Activated naive CD4-positive, alpha-beta T cell treated with anti-CD3 and anti-CD28 coated beads, Interleukin-2, amount 50 U/mL, for 24 hours (primary cell): ENCODE results near the gene CCDC188.

ENCODE experiments used
- H3K27ac Mint-ChIP-seq: one replicate; pipeline ENCODE4 v1.8.0; 2021; ENCODE audit warnings: mild to moderate bottlenecking, mixed read lengths
- H3K27me3 Mint-ChIP-seq: one replicate; pipeline ENCODE4 v1.8.0; 2021; ENCODE audit warnings: mixed read lengths
- H3K36me3 Mint-ChIP-seq: one replicate; pipeline ENCODE4 v1.8.0; 2021; ENCODE audit warnings: mixed read lengths
- H3K4me1 Mint-ChIP-seq: one replicate; pipeline ENCODE4 v1.8.0; 2021; ENCODE audit warnings: mixed read lengths
- H3K4me3 Mint-ChIP-seq: one replicate; pipeline ENCODE4 v1.8.0; 2021; ENCODE audit warnings: mild to moderate bottlenecking, mixed read lengths
- H3K9me3 Mint-ChIP-seq: one replicate; pipeline ENCODE4 v1.8.0; 2021; ENCODE audit warnings: mixed read lengths

CCDC188 gene

DNA sequence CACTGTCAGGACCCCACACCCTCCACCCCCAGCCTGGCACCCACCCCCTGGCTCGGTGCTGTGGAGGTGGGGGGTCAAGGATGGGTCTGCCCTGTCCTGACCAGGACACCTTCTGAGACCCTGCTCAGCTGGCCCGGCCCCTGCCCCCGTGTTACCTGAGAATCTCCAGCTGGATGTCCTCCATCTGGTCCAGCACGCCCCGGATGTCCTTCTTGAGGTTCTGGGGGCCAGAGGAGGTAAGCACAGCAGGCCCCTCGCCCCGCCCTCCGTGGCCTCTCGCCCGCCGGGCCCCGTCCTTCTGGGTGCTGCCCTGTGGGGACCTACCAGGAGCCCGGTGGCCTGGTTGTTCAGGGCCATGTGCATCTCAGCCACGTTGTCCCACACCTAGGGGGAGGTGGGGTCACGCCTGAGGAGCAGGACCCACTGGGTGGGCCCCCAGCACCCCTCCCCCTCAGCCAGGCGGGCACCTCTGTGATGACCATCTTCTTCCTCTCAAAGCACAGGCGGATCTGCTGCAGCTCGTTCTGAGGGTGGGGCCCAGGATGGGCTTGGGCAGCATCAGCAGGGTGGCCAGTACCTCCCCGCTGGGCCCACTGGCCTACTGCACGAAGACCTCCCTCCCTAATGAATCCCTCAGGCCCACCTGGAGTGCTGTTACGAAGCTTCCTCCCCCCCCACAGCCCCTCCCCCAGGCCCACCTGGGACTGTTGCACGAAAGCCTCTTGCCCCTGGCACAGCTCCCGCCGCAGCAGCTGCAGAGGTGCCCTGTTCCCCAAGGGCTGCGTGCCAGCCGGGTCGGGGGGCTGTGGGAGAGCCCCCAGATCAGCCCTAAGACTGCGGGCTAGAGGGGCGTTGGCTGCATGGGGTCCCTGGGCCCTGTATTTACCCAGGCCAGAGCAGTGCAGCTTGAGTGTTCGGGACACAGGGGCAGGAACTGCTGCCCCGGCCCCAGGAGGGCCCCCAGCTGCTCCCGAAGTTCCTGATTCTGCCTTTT is 1.3 kb downstream of the CCDC188 start:
- H3K9me3 Mint-ChIP-seq: no peaks in the 10 kb centered on the region
- H3K27me3 Mint-ChIP-seq: no peaks in the 10 kb centered on the region
- H3K4me3 Mint-ChIP-seq: no peak overlapping the region
- no peaks in the 10 kb centered on the region for H3K36me3 Mint-ChIP-seq
- H3K27ac Mint-ChIP-seq: no peak overlapping the region
- H3K4me1 Mint-ChIP-seq: no peaks in the 10 kb centered on the region

DNA sequence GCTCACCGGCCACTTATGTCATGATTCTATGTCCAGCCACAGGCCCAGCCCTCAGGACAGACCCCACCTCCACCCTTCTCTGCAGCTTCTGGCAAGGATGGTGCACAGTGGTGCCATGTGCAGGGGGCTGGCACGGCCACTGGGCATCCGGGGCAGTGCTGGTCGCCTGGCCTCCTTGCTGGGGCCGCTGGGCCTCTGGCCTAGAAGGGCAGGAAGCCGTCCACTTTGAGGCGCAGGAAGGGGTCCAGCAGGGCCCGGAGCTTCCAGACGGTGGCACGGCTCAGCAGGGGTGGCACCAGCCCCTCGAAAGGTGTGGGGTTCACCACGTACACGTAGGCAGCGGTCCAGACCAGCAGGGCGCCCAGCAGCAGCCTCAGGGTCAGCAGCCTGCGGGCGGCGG is 2.4 kb downstream of the CCDC188 start:
- no peaks in the 10 kb centered on the region for H3K27me3 Mint-ChIP-seq
- H3K4me3 Mint-ChIP-seq: no peak overlapping the region
- no peak overlapping the region for H3K27ac Mint-ChIP-seq
- no peaks in the 10 kb centered on the region for H3K4me1 Mint-ChIP-seq
- H3K36me3 Mint-ChIP-seq: no peaks in the 10 kb centered on the region
- no peaks in the 10 kb centered on the region for H3K9me3 Mint-ChIP-seq

DNA sequence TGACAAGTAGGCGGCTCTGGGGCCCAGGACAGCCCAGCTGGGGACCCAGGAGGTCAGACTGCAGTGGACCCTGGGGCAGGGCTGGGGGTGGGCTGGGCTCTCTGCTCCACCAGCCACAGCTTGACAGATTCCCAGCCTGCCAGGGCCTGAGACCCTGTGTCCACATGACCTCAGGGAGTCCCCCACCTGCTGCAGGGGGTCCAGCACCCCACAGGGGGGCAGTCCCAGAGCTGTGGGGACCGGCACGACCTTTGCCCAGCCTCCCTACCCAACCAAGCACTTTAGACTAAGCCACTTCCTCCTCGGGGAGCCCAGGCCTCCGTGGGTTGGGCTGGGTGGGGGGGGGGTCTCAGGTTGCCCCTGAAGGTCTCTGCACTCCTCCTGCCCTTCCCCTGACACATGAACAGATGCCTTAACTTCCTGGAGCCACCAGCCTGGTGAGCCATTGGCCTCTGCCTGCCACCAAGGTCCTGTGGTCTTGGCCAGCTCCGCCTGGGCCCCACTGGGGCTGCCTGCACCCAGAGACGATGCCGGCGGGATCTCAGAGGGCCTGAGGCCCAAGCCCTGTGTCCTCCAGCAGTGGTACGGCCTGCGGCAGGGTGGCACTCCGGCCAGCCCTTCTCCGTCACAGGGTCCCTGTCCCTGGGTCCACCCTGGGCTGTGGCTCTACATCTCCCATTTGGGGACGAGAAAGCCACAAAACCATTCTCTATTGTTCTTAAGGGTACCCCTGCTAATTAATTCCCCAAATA is 3.4 kb downstream of the CCDC188 start:
- Mint-ChIP-seq H3K4me3 (no peak overlapping the region), H3K4me1 (no peaks in the 10 kb centered on the region), H3K9me3 (no peaks in the 10 kb centered on the region), H3K27ac (no peak overlapping the region), H3K27me3 (no peaks in the 10 kb centered on the region), H3K36me3 (no peaks in the 10 kb centered on the region)

DNA sequence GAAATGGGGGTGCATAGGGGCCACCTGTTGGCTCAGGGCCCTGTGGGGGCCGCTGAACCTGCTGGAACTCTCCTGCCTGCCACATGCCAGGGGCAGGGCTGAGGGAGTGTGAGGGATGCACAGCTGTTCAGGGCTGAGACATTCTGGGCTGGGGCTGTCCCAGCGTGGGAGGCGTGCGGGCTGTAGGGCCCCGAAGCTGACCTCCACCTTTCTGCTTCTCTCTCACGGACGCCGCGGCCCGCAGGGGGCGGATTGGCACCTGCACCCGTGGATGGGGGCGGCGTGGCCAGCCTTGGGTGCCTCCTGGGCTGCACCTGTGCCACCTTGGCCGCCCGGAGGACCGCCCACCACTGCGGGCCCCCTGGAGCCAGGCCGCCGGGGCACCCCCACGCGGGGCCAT is 4.1 kb downstream of the CCDC188 start:
- Mint-ChIP-seq H3K36me3 (no peaks in the 10 kb centered on the region), H3K9me3 (no peaks in the 10 kb centered on the region), H3K27ac (no peak overlapping the region), H3K27me3 (no peaks in the 10 kb centered on the region), H3K4me1 (no peaks in the 10 kb centered on the region), H3K4me3 (no peak overlapping the region)

DNA sequence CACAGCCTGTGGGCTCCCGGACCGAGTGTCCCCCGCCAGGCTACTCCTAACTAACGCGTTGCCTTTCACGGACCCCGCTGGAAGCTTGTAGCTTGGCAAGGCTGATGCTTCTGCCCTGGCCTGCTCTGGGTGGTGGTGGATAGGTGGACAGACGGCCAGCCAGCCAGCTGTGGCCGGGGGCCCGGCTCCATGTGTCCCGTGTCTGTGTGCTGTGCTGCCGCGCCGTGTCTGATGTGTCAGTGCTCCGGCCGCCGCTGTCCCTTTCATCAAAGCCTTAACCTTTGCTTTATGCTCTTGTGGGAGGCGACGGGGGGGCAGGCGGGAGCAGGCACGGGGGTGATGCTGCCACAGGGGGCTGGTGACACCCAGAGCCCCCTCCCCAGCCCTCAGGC is 5.0 kb downstream of the CCDC188 start:
- Mint-ChIP-seq H3K27me3 (no peaks in the 10 kb centered on the region), H3K27ac (no peak overlapping the region), H3K9me3 (no peaks in the 10 kb centered on the region), H3K36me3 (no peaks in the 10 kb centered on the region), H3K4me3 (no peak overlapping the region), H3K4me1 (no peaks in the 10 kb centered on the region)

DNA sequence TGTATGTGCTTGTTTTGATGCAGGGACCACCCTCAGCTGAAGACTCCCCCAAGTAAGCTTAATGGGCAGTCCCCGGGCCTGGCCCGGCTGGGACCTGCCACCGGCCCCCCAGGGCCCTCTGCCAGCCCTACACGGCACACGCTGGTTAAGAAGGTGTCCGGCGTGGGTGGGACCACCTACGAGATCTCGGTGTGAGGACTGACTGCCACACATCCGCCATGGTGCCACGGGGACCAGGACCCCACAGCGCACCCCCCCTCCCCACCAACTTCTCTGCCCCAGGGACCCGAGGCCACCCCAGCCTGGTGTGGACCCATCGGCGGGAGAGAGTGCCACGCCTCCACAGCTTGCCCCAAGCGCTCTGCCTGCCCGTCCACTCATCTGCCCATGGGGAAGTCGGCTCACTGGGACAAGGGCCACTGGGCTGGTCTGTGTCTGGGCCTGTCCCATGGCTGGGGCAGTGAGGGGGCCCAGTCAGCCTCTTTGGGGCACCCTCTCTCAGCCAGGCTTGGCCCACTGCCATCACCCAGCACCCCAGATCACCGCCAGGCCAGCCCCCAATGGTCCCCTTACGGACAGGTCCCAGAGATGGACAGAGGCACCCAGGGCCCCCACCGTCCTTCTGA is 5.5 kb downstream of the CCDC188 start:
- no peaks in the 10 kb centered on the region for H3K9me3 Mint-ChIP-seq
- no peak overlapping the region for H3K4me3 Mint-ChIP-seq
- no peaks in the 10 kb centered on the region for H3K4me1 Mint-ChIP-seq
- H3K27ac Mint-ChIP-seq: no peak overlapping the region
- no peaks in the 10 kb centered on the region for H3K27me3 Mint-ChIP-seq
- H3K36me3 Mint-ChIP-seq: no peaks in the 10 kb centered on the region

DNA sequence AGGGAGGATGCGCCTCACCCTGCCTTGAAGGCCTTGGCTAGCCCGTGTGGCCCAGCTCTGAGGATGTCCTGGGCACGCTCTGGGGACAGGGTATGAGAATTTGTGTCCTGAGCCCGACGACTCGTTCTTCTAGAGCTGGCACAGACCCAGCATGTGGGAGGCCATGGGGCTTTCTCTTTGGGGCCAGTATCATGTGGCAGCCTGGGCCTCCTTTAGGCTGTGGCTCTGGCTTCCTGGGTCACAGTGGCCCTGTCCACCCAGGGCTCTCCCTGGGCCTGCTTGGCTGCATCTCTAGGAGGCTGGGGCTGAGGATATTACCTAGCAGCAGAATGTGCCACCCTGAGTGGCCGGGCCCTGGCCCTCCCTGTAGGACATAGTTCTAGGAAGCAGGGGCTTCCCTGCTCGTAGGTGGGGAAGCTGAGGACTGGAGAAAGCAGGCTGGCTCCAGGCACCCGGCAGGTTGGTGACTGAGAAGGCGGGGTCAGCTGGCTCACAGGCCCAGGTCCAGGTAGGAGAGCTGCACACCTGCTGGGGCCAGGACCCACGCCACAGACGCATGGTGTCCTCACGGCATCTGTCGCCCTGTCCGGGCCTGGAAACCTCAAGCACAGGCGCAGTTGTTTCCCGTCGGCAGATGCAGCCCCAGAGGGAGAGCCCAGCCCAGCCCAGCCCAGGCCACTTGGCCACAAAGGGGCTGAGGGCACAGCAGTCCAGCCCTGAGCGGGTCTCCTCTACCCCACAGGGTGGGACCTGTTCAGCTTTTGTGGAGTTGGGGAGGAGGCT is 6.8 kb downstream of the CCDC188 start:
- no peak overlapping the region for H3K27ac Mint-ChIP-seq
- no peak overlapping the region for H3K4me3 Mint-ChIP-seq
- H3K36me3 Mint-ChIP-seq: no peaks in the 10 kb centered on the region
- no peaks in the 10 kb centered on the region for H3K4me1 Mint-ChIP-seq
- H3K27me3 Mint-ChIP-seq: no peaks in the 10 kb centered on the region
- H3K9me3 Mint-ChIP-seq: no peaks in the 10 kb centered on the region

DNA sequence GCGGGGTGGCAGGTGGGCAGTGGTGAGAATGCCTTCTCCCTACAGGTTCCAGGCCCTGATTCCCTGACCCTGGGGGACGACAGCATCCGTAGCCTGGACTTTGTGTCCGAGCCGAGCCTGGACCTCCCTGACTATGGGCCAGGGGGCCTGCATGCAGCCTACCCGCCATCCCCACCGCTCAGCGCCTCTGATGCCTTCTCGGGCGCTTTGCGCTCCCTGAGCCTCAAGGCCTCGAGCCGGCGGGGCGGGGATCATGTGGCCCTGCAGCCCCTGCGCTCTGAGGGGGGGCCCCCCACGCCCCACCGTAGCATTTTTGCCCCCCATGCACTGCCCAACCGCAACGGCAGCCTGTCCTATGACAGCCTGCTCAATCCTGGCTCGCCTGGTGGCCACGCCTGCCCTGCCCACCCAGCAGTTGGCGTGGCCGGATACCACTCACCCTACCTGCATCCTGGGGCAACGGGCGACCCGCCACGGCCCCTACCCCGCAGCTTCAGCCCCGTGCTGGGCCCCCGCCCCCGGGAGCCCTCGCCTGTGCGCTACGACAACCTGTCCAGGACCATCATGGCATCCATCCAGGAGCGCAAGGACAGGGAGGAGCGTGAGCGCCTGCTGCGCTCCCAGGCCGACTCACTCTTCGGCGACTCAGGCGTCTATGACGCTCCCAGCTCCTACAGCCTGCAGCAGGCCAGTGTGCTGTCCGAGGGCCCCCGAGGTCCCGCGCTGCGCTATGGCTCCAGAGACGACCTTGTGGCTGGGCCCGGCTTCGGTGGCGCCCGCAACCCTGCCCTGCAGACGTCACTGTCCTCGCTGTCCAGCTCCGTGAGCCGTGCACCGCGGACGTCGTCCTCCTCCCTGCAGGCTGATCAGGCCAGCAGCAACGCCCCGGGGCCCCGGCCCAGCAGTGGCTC is 7.9 kb downstream of the CCDC188 start:
- Mint-ChIP-seq H3K36me3 (no peaks in the 10 kb centered on the region), H3K9me3 (no peaks in the 10 kb centered on the region), H3K4me1 (no peaks in the 10 kb centered on the region), H3K27me3 (no peaks in the 10 kb centered on the region), H3K4me3 (no peak overlapping the region), H3K27ac (no peak overlapping the region)

DNA sequence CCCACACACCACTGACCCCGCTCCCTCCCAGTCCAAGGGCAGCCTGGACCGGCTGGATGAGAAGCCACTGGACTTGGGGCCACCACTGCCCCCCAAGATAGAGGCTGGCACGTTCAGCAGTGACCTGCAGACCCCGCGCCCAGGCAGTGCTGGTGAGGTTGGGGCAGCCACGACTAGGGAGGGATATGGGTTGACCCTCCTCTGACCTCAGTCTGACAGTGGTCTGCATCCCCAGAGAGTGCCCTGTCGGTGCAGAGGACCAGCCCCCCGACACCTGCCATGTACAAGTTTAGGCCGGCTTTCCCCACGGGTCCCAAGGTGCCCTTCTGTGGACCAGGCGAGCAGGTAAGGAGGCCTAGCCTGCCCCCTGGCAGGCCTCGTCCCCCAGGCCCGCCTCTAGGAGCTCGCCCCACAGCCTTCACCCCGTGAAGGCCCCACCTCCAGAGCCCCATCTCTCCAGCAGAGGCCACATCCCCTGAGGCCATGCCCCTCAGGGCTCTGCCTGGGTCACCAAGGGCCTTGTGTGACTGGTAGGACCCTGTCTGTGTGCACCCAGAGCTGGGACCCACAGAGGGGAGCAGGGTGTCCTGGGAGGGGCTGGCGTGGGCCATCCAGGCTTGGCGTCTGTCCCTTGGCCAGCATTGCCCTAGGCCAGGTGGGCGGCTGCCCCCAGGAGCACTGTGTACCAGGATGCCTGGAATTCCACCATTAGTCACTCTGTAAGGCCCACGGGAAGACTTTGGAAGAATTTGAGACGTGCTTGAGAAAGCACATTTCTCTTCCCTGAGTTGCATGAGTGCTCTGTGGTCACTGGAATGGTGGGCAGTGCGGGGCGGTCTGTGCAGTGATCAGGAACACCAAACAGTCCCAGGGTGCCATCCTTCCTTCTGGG is 9.4 kb downstream of the CCDC188 start:
- Mint-ChIP-seq H3K36me3 (no peaks in the 10 kb centered on the region), H3K4me3 (no peak overlapping the region), H3K27ac (no peak overlapping the region), H3K9me3 (no peaks in the 10 kb centered on the region), H3K27me3 (no peaks in the 10 kb centered on the region), H3K4me1 (peaks cover 7% of the 10 kb centered on the region)

DNA sequence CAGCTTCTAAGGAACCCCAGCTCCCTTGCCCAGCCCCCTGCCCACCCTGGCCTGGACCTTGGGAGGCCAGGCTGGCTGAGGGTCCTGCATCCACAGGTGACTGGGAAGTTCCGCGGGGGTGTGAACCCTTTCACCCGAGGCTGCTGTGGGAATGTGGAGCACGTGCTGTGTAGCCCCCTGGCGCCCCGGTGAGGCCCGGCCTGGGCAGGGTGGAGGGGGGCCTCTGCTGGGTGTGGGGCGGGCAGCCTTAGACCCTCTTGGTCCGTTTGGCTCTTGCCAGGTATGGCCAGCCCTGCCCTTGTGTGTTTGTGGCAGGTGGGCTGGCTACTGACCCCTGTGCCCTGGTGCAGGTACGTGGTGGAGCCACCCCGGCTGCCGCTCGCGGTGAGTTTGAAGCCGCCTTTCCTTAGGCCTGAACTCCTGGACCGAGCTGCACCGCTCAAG is 10.3 kb downstream of the CCDC188 start:
- Mint-ChIP-seq H3K27me3 (no peaks in the 10 kb centered on the region), H3K4me1 (peaks cover 11% of the 10 kb centered on the region), H3K4me3 (no peak overlapping the region), H3K27ac (no peak overlapping the region), H3K36me3 (no peaks in the 10 kb centered on the region), H3K9me3 (no peaks in the 10 kb centered on the region)

DNA sequence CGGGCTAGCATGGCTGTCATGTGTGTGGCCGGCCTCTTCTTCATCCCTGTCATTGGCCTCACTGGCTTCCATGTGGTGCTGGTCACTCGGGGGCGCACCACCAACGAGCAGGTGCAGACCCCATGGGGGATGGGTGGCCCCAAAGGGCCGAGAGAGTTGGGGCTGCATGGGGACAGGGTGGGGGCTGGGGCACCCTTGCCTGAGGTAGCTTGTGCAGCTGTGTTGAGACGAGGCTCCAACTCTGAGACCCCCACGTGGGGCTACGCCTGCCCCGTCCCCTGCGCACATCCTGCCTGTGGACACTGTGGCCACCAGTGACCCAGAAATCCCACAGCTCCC is 10.8 kb downstream of the CCDC188 start:
- Mint-ChIP-seq H3K4me3 (no peak overlapping the region), H3K27me3 (no peaks in the 10 kb centered on the region), H3K4me1 (peaks cover 14% of the 10 kb centered on the region), H3K9me3 (no peaks in the 10 kb centered on the region), H3K36me3 (no peaks in the 10 kb centered on the region), H3K27ac (no peak overlapping the region)

DNA sequence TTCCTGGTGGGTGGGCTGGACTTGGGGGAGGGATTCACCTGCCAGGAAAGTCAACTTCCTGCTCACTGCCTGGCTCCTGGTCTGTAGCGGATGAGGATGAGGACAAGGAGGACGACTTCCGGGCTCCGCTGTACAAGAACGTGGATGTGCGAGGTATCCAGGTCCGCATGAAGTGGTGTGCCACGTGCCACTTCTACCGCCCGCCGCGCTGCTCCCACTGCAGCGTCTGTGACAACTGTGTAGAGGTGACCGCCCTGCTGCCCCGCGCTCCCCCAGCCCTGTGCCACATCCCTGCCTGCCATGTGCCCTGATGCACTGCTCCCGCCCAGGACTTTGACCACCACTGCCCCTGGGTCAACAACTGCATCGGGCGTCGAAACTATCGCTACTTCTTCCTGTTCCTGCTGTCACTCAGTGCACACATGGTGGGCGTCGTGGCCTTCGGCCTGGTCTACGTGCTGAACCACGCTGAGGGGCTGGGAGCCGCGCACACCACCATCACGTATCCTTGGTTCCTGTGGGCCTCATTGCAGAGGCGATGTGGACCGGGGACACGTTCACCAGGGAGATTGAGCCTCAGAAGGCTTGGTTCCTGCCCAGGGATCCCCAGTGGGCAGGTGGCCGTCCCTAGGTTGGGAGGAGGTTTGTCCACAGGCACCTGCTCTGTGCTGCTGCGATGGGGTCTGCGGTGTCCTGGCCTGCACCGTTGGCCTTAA is 11.3 kb downstream of the CCDC188 start:
- Mint-ChIP-seq H3K27me3 (no peaks in the 10 kb centered on the region), H3K9me3 (no peaks in the 10 kb centered on the region), H3K36me3 (no peaks in the 10 kb centered on the region), H3K4me1 (peaks cover 20% of the 10 kb centered on the region), H3K4me3 (no peak overlapping the region), H3K27ac (no peak overlapping the region)

DNA sequence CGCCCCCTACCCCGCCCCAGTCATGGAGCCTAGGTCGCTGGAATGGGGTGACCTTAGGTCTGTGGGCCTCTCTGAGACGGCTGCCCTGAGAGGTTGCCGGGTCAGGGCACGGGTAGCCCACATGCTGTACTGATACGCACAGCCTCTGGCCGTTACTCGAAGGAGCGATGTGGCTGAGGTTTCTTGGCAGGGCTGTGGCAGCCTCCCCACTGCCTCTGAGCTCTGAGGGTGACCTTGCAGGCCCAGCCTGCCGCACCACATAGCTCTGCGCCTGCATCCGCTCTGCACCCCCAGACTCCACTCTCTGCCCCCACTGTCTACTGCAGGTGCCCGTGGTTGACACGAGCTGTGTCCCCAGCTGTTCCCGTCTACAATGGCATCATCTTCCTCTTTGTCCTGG is 12.0 kb downstream of the CCDC188 start:
- Mint-ChIP-seq H3K27me3 (no peaks in the 10 kb centered on the region), H3K4me3 (no peak overlapping the region), H3K9me3 (no peaks in the 10 kb centered on the region), H3K27ac (no peak overlapping the region), H3K36me3 (no peaks in the 10 kb centered on the region), H3K4me1 (peaks cover 26% of the 10 kb centered on the region)
